HCT116 (cell line): ENCODE measurements around the gene CRTC1. TPM values are rescaled to one million over a fixed set of nuclear protein-coding genes. Genes with fewer than 3 reads are reported as not detected.

Experiments used
- ATAC-seq: fragments of 200-7000 bp; cut with Tn5 transposase; 2 replicates; pipeline ENCODE4 v1.9.1; 2020; ENCODE audit warnings: mild to moderate bottlenecking, moderate library complexity
- BruUV-seq: library from RNA; stranded (reverse); fragments of 400-500 nt; replicated peaks from 2 replicates; lab custom pipeline; 2021; lab: Mats Ljungman, UMichigan
- CTCF ChIA-PET: fragments of 300-600 bp; sonication (Branson Sonifier 250); formaldehyde crosslinking; loops from one replicate; lab custom pipeline; 2021; ENCODE audit warnings: antibody characterized with exemption; lab: Charles Lee
- POLR2A ChIA-PET: fragments of 300-600, 350-600 bp; sonication (Branson Sonifier 250); formaldehyde crosslinking; loops from one replicate; lab custom pipeline; 2021; ENCODE audit warnings: antibody characterized with exemption; lab: Charles Lee
- RAD21 ChIA-PET, 2 experiments: fragments of 300-600 bp; sonication (Branson Sonifier 250); formaldehyde crosslinking; loops; one replicate each; lab custom pipeline; 2023; ENCODE audit warnings: low total read pairs in 2 of 2; ENCODE audit not compliant: uncharacterized antibody in 2 of 2, unreplicated experiment in 2 of 2, low non-redundant PET in 1 of 2; lab: Charles Lee
- DNase-seq: peaks from one replicate; pipeline ENCODE4 v3.0.0-alpha.2; 2010; ENCODE audit warnings: low read depth, low spot score
- H2AFZ ChIP-seq: fragments of 200-600 bp; shearing (Covaris generic), sonication (generic); 2 replicates; pipeline ENCODE4 v1.6.1; 2017; ENCODE audit warnings: low read depth, mixed run types, mixed read lengths, antibody characterized with exemption, low read length; ENCODE audit not compliant: poor library complexity, severe bottlenecking
- H3K27ac ChIP-seq: 2 replicates; pipeline ENCODE4 v1.5.1; 2012; ENCODE audit warnings: low read depth, low read length
- H3K27me3 ChIP-seq: fragments of 200-600 bp; sonication (generic); 2 replicates; pipeline ENCODE4 v1.6.1; 2016; ENCODE audit warnings: mixed run types, low read length, mixed read lengths; ENCODE audit not compliant: insufficient read depth
- H3K36me3 ChIP-seq, 2 experiments: fragments of 200-500 bp in 1 of 2; fragments of 200-600 bp in 1 of 2; sonication (Bioruptor generic) in 1 of 2; sonication (generic) in 1 of 2; 2 replicates each; pipeline versions ENCODE4 v1.5.1 to v1.6.1; 2014 to 2016; ENCODE audit warnings: low read length in 2 of 2, inconsistent platforms in 1 of 2, mixed read lengths in 1 of 2, mixed run types in 1 of 2; ENCODE audit not compliant: insufficient read depth in 2 of 2, control insufficient read depth in 1 of 2
- H3K4me1 ChIP-seq, 2 experiments: fragments of 200-600 bp in 1 of 2; sonication (generic) in 1 of 2; 2 replicates each; pipeline versions ENCODE4 v1.5.1 to v1.6.1; 2012 to 2017; ENCODE audit warnings: low read length in 2 of 2, inconsistent platforms in 1 of 2, mild to moderate bottlenecking in 1 of 2, mixed read lengths in 1 of 2, mixed run types in 1 of 2, moderate library complexity in 1 of 2; ENCODE audit not compliant: insufficient read depth in 2 of 2, control insufficient read depth in 1 of 2
- H3K4me2 ChIP-seq: fragments of 200-600 bp; sonication (generic); 2 replicates; pipeline ENCODE4 v1.6.1; 2017; ENCODE audit warnings: mixed run types, low read length, mixed read lengths
- H3K4me3 ChIP-seq, 2 experiments: fragments of 200-600 bp in 1 of 2; sonication (generic) in 1 of 2; replicated peaks in 1 of 2; 2 replicates each; pipeline ENCODE4 v1.5.1; 2011 to 2016; ENCODE audit warnings: low read length in 2 of 2, control low read depth in 1 of 2, low read depth in 1 of 2, mild to moderate bottlenecking in 1 of 2, mixed read lengths in 1 of 2, mixed run types in 1 of 2
- H3K79me2 ChIP-seq: fragments of 200-600 bp; sonication (generic); 2 replicates; pipeline ENCODE4 v1.6.1; 2017; ENCODE audit warnings: mild to moderate bottlenecking, mixed run types, low read length, moderate library complexity, mixed read lengths; ENCODE audit not compliant: insufficient read depth
- H3K9ac ChIP-seq: fragments of 200-600 bp; sonication (generic); 2 replicates; pipeline ENCODE4 v1.6.1; 2016; ENCODE audit warnings: low read length, mixed read lengths
- H3K9me2 ChIP-seq: fragments of 200-600 bp; sonication (generic), shearing (Covaris generic); 2 replicates; pipeline ENCODE4 v1.6.1; 2017; ENCODE audit warnings: mixed run types, mild to moderate bottlenecking, moderate library complexity; ENCODE audit not compliant: insufficient read depth
- H3K9me3 ChIP-seq, 2 experiments: fragments of 200-500 bp in 1 of 2; fragments of 200-600 bp in 1 of 2; sonication (Bioruptor generic) in 1 of 2; sonication (generic) in 1 of 2; 2 replicates each; pipeline ENCODE4 v1.6.1; 2014 to 2017; ENCODE audit warnings: low read length in 2 of 2, mixed read lengths in 2 of 2, inconsistent platforms in 1 of 2, low read depth in 1 of 2, mild to moderate bottlenecking in 1 of 2, mixed run types in 1 of 2, moderate library complexity in 1 of 2; ENCODE audit not compliant: control insufficient read depth in 1 of 2, insufficient read depth in 1 of 2
- H4K20me1 ChIP-seq: fragments of 200-600 bp; sonication (generic), shearing (Covaris generic); 2 replicates; pipeline ENCODE4 v1.6.1; 2017; ENCODE audit warnings: mixed run types, mild to moderate bottlenecking, moderate library complexity; ENCODE audit not compliant: insufficient read depth
- CTCF ChIP-seq, 3 experiments: fragments of 200-600 bp in 1 of 3; sonication (generic) in 1 of 3; IDR thresholded peaks in 2 of 3; conservative IDR thresholded peaks in 1 of 3; 2 replicates each; pipeline ENCODE4 v1.5.1; 2012 to 2017; ENCODE audit warnings: low read depth in 2 of 3, low read length in 2 of 3, antibody characterized with exemption in 1 of 3, borderline replicate concordance in 1 of 3, control low read depth in 1 of 3, mild to moderate bottlenecking in 1 of 3, mixed read lengths in 1 of 3, mixed run types in 1 of 3, moderate library complexity in 1 of 3; ENCODE audit not compliant: insufficient read depth in 1 of 3
- SP1 ChIP-seq: IDR thresholded peaks from 2 replicates; pipeline ENCODE4 v1.6.1; 2012; ENCODE audit warnings: low read depth
- TCF7L2 ChIP-seq: IDR thresholded peaks from 2 replicates; pipeline ENCODE4 v1.7.0; 2011; ENCODE audit warnings: borderline replicate concordance, inconsistent platforms; ENCODE audit not compliant: insufficient read depth, insufficient read length; ENCODE audit errors: extremely low read depth
- YY1 ChIP-seq: IDR thresholded peaks from 2 replicates; pipeline ENCODE4 v1.6.1; 2011; ENCODE audit warnings: low read length, low read depth, moderate library complexity, mild to moderate bottlenecking; ENCODE audit not compliant: insufficient replicate concordance; ENCODE audit errors: extremely low read depth
- ZFX ChIP-seq: fragments of 450-650 bp; IDR thresholded peaks from 2 replicates; pipeline ENCODE4 v1.6.1; 2017
- intact Hi-C: fragments of 100-400 bp; cut with micrococcal nuclease; formaldehyde crosslinking; loops from 2 replicates; pipeline ENCODE4 v1.10.0; 2022
- total RNA-seq: library from RNA; stranded (reverse); gene quantifications from one replicate; pipeline ENCODE4 v1.2.1, GENCODE V29; 2021; ENCODE audit not compliant: unreplicated experiment
- TF ChIP-seq, protein P1 (sequence below): IDR thresholded peaks from 2 replicates; pipeline ENCODE4 v1.6.1; 2012; ENCODE audit warnings: low read depth

CRTC1 gene
- total RNA-seq, 1 experiment from 2014 or later, result 14.9 TPM

DNA sequence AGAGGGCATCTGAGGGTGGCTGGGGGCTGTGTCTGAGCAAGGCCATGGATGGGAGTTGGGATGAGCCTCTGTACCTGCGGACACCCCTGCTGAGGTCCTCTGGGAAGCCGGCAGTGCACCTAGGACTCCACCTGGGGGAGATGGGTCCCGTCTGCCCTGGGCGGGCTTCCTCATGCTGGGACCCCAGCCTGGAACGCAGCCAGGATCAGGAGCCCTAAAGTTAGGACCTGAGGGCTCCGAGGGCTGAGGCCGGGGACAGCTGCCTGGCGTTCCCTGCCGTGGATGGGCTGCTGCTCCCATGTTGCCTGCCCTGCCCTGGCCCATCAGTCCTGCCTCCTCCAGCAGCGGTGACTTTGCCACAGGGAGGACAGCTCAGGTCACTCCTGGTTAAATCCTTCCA lies 26.1 kb downstream of the CRTC1 start:
- Histone ChIP-seq H3K4me2 (no peak overlapping the region), H3K9me3 (no peaks in the 10 kb centered on the region), H3K4me3 (no peak overlapping the region), H3K36me3 (no peaks in the 10 kb centered on the region), H3K27ac (no peak overlapping the region), H2AFZ (no peak overlapping the region), H4K20me1 (no peaks in the 10 kb centered on the region), H3K9ac (no peak overlapping the region), H3K4me1 (no peaks in the 10 kb centered on the region), H3K27me3 (no peaks in the 10 kb centered on the region), H3K9me2 (no peaks in the 10 kb centered on the region; the same call in 1 of the 2 replicates), H3K79me2 (peaks cover 13% of the 10 kb centered on the region; the same call in 1 of the 2 replicates)
- BruUV-seq, result no TSS peak
- DNase-seq, result no peak
- TF ChIP-seq CTCF (IDR thresholded peaks at IDR 0.05 in 2 of 3, conservative IDR thresholded peaks at IDR 0.05 in 1 of 3; ENCODE audit: borderline replicate concordance in 1 of 3, insufficient read depth in 1 of 3, low read depth in 2 of 3, low read length in 2 of 3) (no peak), ZFX (no peak), SP1 (no peak), TCF7L2 (no peak), YY1 (no peak)
- TF ChIP-seq, protein P1, sequence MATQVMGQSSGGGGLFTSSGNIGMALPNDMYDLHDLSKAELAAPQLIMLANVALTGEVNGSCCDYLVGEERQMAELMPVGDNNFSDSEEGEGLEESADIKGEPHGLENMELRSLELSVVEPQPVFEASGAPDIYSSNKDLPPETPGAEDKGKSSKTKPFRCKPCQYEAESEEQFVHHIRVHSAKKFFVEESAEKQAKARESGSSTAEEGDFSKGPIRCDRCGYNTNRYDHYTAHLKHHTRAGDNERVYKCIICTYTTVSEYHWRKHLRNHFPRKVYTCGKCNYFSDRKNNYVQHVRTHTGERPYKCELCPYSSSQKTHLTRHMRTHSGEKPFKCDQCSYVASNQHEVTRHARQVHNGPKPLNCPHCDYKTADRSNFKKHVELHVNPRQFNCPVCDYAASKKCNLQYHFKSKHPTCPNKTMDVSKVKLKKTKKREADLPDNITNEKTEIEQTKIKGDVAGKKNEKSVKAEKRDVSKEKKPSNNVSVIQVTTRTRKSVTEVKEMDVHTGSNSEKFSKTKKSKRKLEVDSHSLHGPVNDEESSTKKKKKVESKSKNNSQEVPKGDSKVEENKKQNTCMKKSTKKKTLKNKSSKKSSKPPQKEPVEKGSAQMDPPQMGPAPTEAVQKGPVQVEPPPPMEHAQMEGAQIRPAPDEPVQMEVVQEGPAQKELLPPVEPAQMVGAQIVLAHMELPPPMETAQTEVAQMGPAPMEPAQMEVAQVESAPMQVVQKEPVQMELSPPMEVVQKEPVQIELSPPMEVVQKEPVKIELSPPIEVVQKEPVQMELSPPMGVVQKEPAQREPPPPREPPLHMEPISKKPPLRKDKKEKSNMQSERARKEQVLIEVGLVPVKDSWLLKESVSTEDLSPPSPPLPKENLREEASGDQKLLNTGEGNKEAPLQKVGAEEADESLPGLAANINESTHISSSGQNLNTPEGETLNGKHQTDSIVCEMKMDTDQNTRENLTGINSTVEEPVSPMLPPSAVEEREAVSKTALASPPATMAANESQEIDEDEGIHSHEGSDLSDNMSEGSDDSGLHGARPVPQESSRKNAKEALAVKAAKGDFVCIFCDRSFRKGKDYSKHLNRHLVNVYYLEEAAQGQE, result no peak
- ChIA-PET POLR2A (interaction anchor here (0.8 to 0.9 kb wide), 2 partner anchors 15 to 31 kb away, joined by 3 to 5 read pairs; no protein-coding TSS in a partner anchor), RAD21 (no interaction called here), CTCF (no interaction called here)
- no peak for ATAC-seq
- intact Hi-C loops, result no loop called here
